Measurements from ENCODE around the gene HDAC5. TPM values are rescaled to one million over a fixed set of nuclear protein-coding genes. Genes with fewer than 3 reads are reported as not detected.

Gene HDAC5
- total RNA-seq, 2 donors from 2014 or later = 19.0 to 26.6 TPM

GRCh38 chr17:44113868-44114840 is 9.3 kb downstream of the HDAC5 start:
- Histone ChIP-seq H3K36me3 (no peaks in the 10 kb centered on the region), H3K9me3 (no peaks in the 10 kb centered on the region), H3K4me3 (no peak overlapping the region), H3K4me1 (peaks cover 19% of the 10 kb centered on the region), H3K9ac (ENCODE audit: low read depth in 2 of 2, low read length in 2 of 2) (no peak overlapping the region), H3K27ac (no peak overlapping the region), H3K27me3 (no peaks in the 10 kb centered on the region)
- DNase-seq = no peak
- no peak for TF ChIP-seq CTCF (IDR thresholded peaks at IDR 0.05)
- intact Hi-C loops (cut with DNase I) = loop anchor here (5.0 kb wide), 1 partner anchor 42 kb away; the partner anchor contains the start of gene G6PC3

GRCh38 chr17:44113382-44113781 is 10.1 kb downstream of the HDAC5 start:
- H3K9ac ChIP-seq (ENCODE audit: low read depth in 2 of 2, low read length in 2 of 2) = peak overlapping the region in 1 of 2 donors; percentile 12
- TF ChIP-seq CTCF (IDR thresholded peaks at IDR 0.05) = no peak
- no peak for DNase-seq
- H3K27me3 ChIP-seq = no peaks in the 10 kb centered on the region
- H3K9me3 ChIP-seq = no peaks in the 10 kb centered on the region
- H3K36me3 ChIP-seq = no peaks in the 10 kb centered on the region
- H3K4me3 ChIP-seq = no peak overlapping the region
- H3K4me1 ChIP-seq = peaks cover 19% of the 10 kb centered on the region
- no peak overlapping the region for H3K27ac ChIP-seq
- intact Hi-C loops (cut with DNase I) = loop anchor here (5.0 kb wide), 1 partner anchor 41 kb away; the partner anchor contains the start of gene G6PC3

GRCh38 chr17:44112284-44113280 is 10.9 kb downstream of the HDAC5 start:
- Histone ChIP-seq H3K27ac (no peak overlapping the region), H3K9me3 (no peaks in the 10 kb centered on the region), H3K4me3 (no peak overlapping the region), H3K27me3 (no peaks in the 10 kb centered on the region), H3K4me1 (peaks cover 19% of the 10 kb centered on the region), H3K9ac (ENCODE audit: low read depth in 2 of 2, low read length in 2 of 2) (no peak overlapping the region), H3K36me3 (no peaks in the 10 kb centered on the region)
- no peak for TF ChIP-seq CTCF (IDR thresholded peaks at IDR 0.05)
- intact Hi-C loops (cut with DNase I) = loop anchor here (5.0 kb wide), 1 partner anchor 40 kb away; the partner anchor contains the start of gene G6PC3
- no peak for DNase-seq

- no peaks in the 10 kb centered on the region for H3K9me3 ChIP-seq
- TF ChIP-seq CTCF (IDR thresholded peaks at IDR 0.05) = no peak
- no peak overlapping the region for H3K27ac ChIP-seq
- H3K27me3 ChIP-seq = no peaks in the 10 kb centered on the region
- DNase-seq = no peak
- peak overlapping the region in 1 of 2 donors; percentile 12 for H3K9ac ChIP-seq (ENCODE audit: low read depth in 2 of 2, low read length in 2 of 2)
- intact Hi-C loops (cut with DNase I) = loop anchor here (5.0 kb wide), 1 partner anchor 39 kb away; the partner anchor contains the start of gene G6PC3
- peaks cover 19% of the 10 kb centered on the region for H3K4me1 ChIP-seq
- no peak overlapping the region for H3K4me3 ChIP-seq
- no peaks in the 10 kb centered on the region for H3K36me3 ChIP-seq
Measured at GRCh38 chr17:44111777-44112176, 11.7 kb downstream of the HDAC5 start.

Measured in colonic mucosa (tissue), 4 donors.